OCI-LY7 (cell line): Measurements from ENCODE around the gene CCDC8. TPM values are rescaled to one million over a fixed set of nuclear protein-coding genes. Genes with fewer than 3 reads are reported as not detected.

Experiments used
- BruUV-seq: library from RNA; stranded (reverse); fragments of 400-500 nt; replicated peaks from 2 replicates; lab custom pipeline; 2021; lab: Mats Ljungman, UMichigan
- CTCF ChIA-PET: fragments of 300-600 bp; sonication (Branson Sonifier 250); formaldehyde crosslinking; loops from one replicate; lab custom pipeline; 2022; ENCODE audit warnings: antibody characterized with exemption; ENCODE audit not compliant: unreplicated experiment; lab: Charles Lee
- POLR2A ChIA-PET: fragments of 300-600 bp; sonication (Branson Sonifier 250); formaldehyde crosslinking; loops from one replicate; lab custom pipeline; 2022; ENCODE audit warnings: antibody characterized with exemption; lab: Charles Lee
- DNase-seq: peaks from one replicate; pipeline ENCODE4 v3.0.0-alpha.2; 2015; ENCODE audit warnings: low spot score
- H2AFZ ChIP-seq: fragments of 200-600 bp; sonication (generic), shearing (Covaris generic); 2 replicates; pipeline ENCODE4 v1.6.1; 2014; ENCODE audit warnings: mild to moderate bottlenecking, antibody characterized with exemption, low read length, moderate library complexity
- H3K27ac ChIP-seq: fragments of 200-600 bp; sonication (generic); 2 replicates; pipeline ENCODE4 v1.5.1; 2014; ENCODE audit warnings: mixed run types, low read depth, mild to moderate bottlenecking, moderate library complexity, low read length, inconsistent platforms; ENCODE audit not compliant: poor library complexity, severe bottlenecking
- H3K36me3 ChIP-seq: fragments of 200-600 bp; sonication (generic); 2 replicates; pipeline ENCODE4 v1.6.1; 2014; ENCODE audit warnings: mild to moderate bottlenecking, antibody characterized with exemption, low read length, moderate library complexity, mixed read lengths; ENCODE audit not compliant: insufficient read depth
- H3K4me1 ChIP-seq: fragments of 200-600 bp; sonication (generic); 2 replicates; pipeline ENCODE4 v1.5.1; 2014; ENCODE audit warnings: mild to moderate bottlenecking, low read length; ENCODE audit not compliant: insufficient read depth, poor library complexity, severe bottlenecking
- H3K4me2 ChIP-seq: fragments of 200-600 bp; sonication (generic); 2 replicates; pipeline ENCODE4 v1.6.1; 2014; ENCODE audit warnings: mild to moderate bottlenecking, low read length
- H3K4me3 ChIP-seq: fragments of 200-600 bp; sonication (generic); 2 replicates; pipeline ENCODE4 v1.5.1; 2014; ENCODE audit warnings: mild to moderate bottlenecking, low read depth, low read length; ENCODE audit not compliant: poor library complexity, severe bottlenecking
- H3K79me2 ChIP-seq: fragments of 200-600 bp; sonication (generic); 2 replicates; pipeline ENCODE4 v1.6.1; 2016; ENCODE audit warnings: low read depth, mild to moderate bottlenecking, low read length, moderate library complexity, mixed read lengths; ENCODE audit not compliant: insufficient read depth
- H3K9me2 ChIP-seq: fragments of 200-600 bp; sonication (generic); 2 replicates; pipeline ENCODE4 v1.6.1; 2016; ENCODE audit warnings: mild to moderate bottlenecking, low read length, mixed read lengths; ENCODE audit not compliant: insufficient read depth
- H3K9me3 ChIP-seq: fragments of 200-600 bp; sonication (generic); 2 replicates; pipeline ENCODE4 v1.6.1; 2014; ENCODE audit warnings: mild to moderate bottlenecking, mixed run types, low read length, mixed read lengths
- H4K20me1 ChIP-seq: fragments of 200-600 bp; sonication (generic); 2 replicates; pipeline ENCODE4 v1.6.1; 2014; ENCODE audit warnings: mild to moderate bottlenecking, antibody characterized with exemption, low read length, moderate library complexity, mixed read lengths; ENCODE audit not compliant: insufficient read depth
- CTCF ChIP-seq: fragments of 200-600 bp; sonication (generic); conservative IDR thresholded peaks from 2 replicates; pipeline ENCODE4 v1.5.1; 2014; ENCODE audit warnings: mild to moderate bottlenecking, antibody characterized with exemption, low read length, moderate library complexity, mixed read lengths
- EZH2phosphoT487 ChIP-seq: fragments of 200-600 bp; sonication (generic); IDR thresholded peaks from 2 replicates; pipeline ENCODE4 v1.6.1; 2018; ENCODE audit warnings: low read depth, borderline replicate concordance, mild to moderate bottlenecking, mixed run types, antibody characterized with exemption, low read length, moderate library complexity, mixed read lengths
- intact Hi-C: fragments of 100-400 bp; cut with micrococcal nuclease; formaldehyde crosslinking; loops from one replicate; pipeline ENCODE4 v1.10.0; 2022; ENCODE audit not compliant: unreplicated experiment
- total RNA-seq, 2 experiments: library from RNA; depleted of rRNA in 1 of 2; stranded (reverse); fragments of >200 nt in 1 of 2; shearing (Covaris generic) in 1 of 2; gene quantifications; 2 replicates each; pipeline ENCODE4 v1.2.3, GENCODE V29; 2014 to 2022

CCDC8 gene
- total RNA-seq, 2 experiments from 2014 or later = 0.09 to 0.10 TPM

GRCh38 chr19:46384396-46384795 lies 29.0 kb downstream of the CCDC8 start:
- TF ChIP-seq EZH2phosphoT487 (no peak), CTCF (no peak)
- peaks cover 12% of the 10 kb centered on the region; the same call in 1 of the 2 replicates for H3K79me2 ChIP-seq
- H2AFZ ChIP-seq = no peak overlapping the region
- intact Hi-C loops = no loop called here
- no peaks in the 10 kb centered on the region for H3K4me1 ChIP-seq
- no peaks in the 10 kb centered on the region for H3K9me3 ChIP-seq
- POLR2A ChIA-PET = interaction anchor here (0.7 kb wide), 1 partner anchor 26 kb away, joined by 3 read pairs; no protein-coding TSS in a partner anchor
- BruUV-seq = no TSS peak
- DNase-seq = no peak
- CTCF ChIA-PET = no interaction called here
- H3K9me2 ChIP-seq = no peaks in the 10 kb centered on the region
- no peak overlapping the region for H3K27ac ChIP-seq
- peaks cover 96% of the 10 kb centered on the region for H3K36me3 ChIP-seq
- H3K4me2 ChIP-seq = no peak overlapping the region
- no peak overlapping the region for H3K4me3 ChIP-seq
- H4K20me1 ChIP-seq = no peaks in the 10 kb centered on the region

- no peaks in the 10 kb centered on the region for H4K20me1 ChIP-seq
- no TSS peak for BruUV-seq
- intact Hi-C loops = no loop called here
Observed at GRCh38 chr19:46383846-46384245, 29.5 kb downstream of the CCDC8 start.

More at GRCh38 chr19:46383846-46384245, 29.5 kb downstream of the CCDC8 start:
- DNase-seq = no peak
- H3K9me3 ChIP-seq = no peaks in the 10 kb centered on the region
- CTCF ChIA-PET = interaction anchor here (0.6 kb wide), 1 partner anchor 195 kb away, joined by 5 read pairs; no protein-coding TSS in a partner anchor
- no peak overlapping the region for H3K27ac ChIP-seq
- no peak overlapping the region for H3K4me2 ChIP-seq
- TF ChIP-seq CTCF (no peak), EZH2phosphoT487 (no peak)
- no peak overlapping the region for H3K4me3 ChIP-seq
- no peaks in the 10 kb centered on the region for H3K4me1 ChIP-seq
- peaks cover 96% of the 10 kb centered on the region for H3K36me3 ChIP-seq
- peaks cover 13% of the 10 kb centered on the region; the same call in 1 of the 2 replicates for H3K79me2 ChIP-seq
- POLR2A ChIA-PET = interaction anchor here (0.6 kb wide), 1 partner anchor 14 kb away, joined by 3 read pairs; no protein-coding TSS in a partner anchor
- H2AFZ ChIP-seq = no peak overlapping the region
- no peaks in the 10 kb centered on the region for H3K9me2 ChIP-seq
